ENCODE data around the gene SNTG2. TPM values are rescaled to one million over a fixed set of nuclear protein-coding genes. Genes with fewer than 3 reads are reported as not detected.

SNTG2 gene
- total RNA-seq, 4 donors from 2014 or later: 0.99 to 3.9 (median 2.3) TPM

GRCh38 chr2:926259-926793 lies 24.3 kb upstream of the SNTG2 start:
- Histone ChIP-seq H3K36me3 (no peaks in the 10 kb centered on the region), H3K4me3 (no peak overlapping the region), H3K27ac (no peak overlapping the region), H3K27me3 (no peaks in the 10 kb centered on the region), H3K9me3 (no peaks in the 10 kb centered on the region), H3K4me1 (no peaks in the 10 kb centered on the region)
- TF ChIP-seq POLR2A (IDR thresholded peaks at IDR 0.05) (no peak), CTCF (IDR thresholded peaks at IDR 0.05) (no peak)
- no peak for DNase-seq (ENCODE audit: low spot score in 2 of 2)
- WGBS: 87% methylated on average over 12 of the region's 12 CpGs

DNA sequence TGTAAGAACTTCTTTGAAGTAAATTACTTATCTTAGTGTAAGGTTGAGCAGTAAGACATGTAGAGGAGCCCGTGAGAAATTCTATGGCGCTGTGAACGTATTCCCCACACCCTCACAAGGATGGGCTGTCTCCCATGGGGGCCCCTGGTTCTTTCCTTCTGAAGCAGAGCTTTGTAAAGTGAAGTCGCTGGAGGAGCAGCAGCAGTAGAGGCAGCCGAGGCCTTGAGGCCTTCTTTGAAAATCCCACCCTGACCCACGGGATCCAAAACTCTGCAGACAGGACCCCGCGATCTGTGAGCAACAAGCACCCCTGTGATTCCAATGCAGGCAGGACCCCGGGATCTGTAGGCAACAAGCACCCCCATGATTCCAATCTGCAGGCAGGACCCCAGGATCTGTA lies 23.8 kb upstream of the SNTG2 start:
- DNase-seq (ENCODE audit: low spot score in 2 of 2): no peak
- no peaks in the 10 kb centered on the region for H3K36me3 ChIP-seq
- H3K4me1 ChIP-seq: no peaks in the 10 kb centered on the region
- no peak overlapping the region for H3K27ac ChIP-seq
- 91% methylated on average over 9 of the region's 9 CpGs for WGBS
- H3K9me3 ChIP-seq: no peaks in the 10 kb centered on the region
- H3K27me3 ChIP-seq: no peaks in the 10 kb centered on the region
- TF ChIP-seq EP300 (IDR thresholded peaks at IDR 0.05) (no peak), POLR2AphosphoS5 (IDR thresholded peaks at IDR 0.05) (no peak), POLR2A (IDR thresholded peaks at IDR 0.05) (no peak), CTCF (IDR thresholded peaks at IDR 0.05) (no peak)
- H3K4me3 ChIP-seq: no peak overlapping the region

GRCh38 chr2:929011-929735 lies 21.5 kb upstream of the SNTG2 start:
- Histone ChIP-seq H3K4me1 (no peaks in the 10 kb centered on the region), H3K36me3 (no peaks in the 10 kb centered on the region), H3K27me3 (peaks cover 2% of the 10 kb centered on the region), H3K27ac (no peak overlapping the region), H3K4me3 (no peak overlapping the region), H3K9me3 (no peaks in the 10 kb centered on the region)
- DNase-seq (ENCODE audit: low spot score in 2 of 2): no peak
- TF ChIP-seq POLR2A (IDR thresholded peaks at IDR 0.05): no peak
- no peak for TF ChIP-seq EP300 (IDR thresholded peaks at IDR 0.05)
- TF ChIP-seq POLR2AphosphoS5 (IDR thresholded peaks at IDR 0.05): no peak
- no peak for TF ChIP-seq CTCF (IDR thresholded peaks at IDR 0.05)
- WGBS: 54% methylated on average over 10 of the region's 16 CpGs

DNA sequence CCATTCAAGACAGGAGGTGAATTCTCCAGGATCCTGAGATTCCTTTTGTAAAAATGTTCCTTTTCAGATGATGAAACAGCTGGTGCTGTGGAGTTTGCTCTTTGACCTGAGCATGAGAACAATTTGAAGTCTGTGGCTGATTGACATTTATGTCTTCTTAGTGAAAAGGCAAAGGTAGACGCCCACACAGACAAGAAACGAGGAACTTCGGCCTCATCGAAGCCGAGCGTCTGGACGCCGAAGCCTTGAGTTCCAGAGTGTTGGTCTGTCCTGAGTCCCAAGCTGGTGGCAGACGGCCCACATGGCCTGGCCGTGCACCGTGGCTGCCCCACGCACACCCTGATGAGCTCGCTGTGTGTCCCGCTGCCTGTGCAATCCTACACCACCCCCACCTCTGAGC lies 20.7 kb upstream of the SNTG2 start:
- Histone ChIP-seq H3K36me3 (no peaks in the 10 kb centered on the region), H3K4me3 (no peak overlapping the region), H3K27ac (no peak overlapping the region), H3K27me3 (peaks cover 2% of the 10 kb centered on the region), H3K9me3 (no peaks in the 10 kb centered on the region), H3K4me1 (no peaks in the 10 kb centered on the region)
- WGBS: 93% methylated on average over 14 of the region's 14 CpGs
- no peak for TF ChIP-seq CTCF (IDR thresholded peaks at IDR 0.05)
- no peak for TF ChIP-seq POLR2A (IDR thresholded peaks at IDR 0.05)
- no peak for TF ChIP-seq EP300 (IDR thresholded peaks at IDR 0.05)
- no peak for TF ChIP-seq POLR2AphosphoS5 (IDR thresholded peaks at IDR 0.05)
- no peak for DNase-seq (ENCODE audit: low spot score in 2 of 2)

GRCh38 chr2:930935-931334 lies 19.7 kb upstream of the SNTG2 start:
- TF ChIP-seq POLR2AphosphoS5 (IDR thresholded peaks at IDR 0.05) (no peak), EP300 (IDR thresholded peaks at IDR 0.05) (no peak), POLR2A (IDR thresholded peaks at IDR 0.05) (no peak), CTCF (IDR thresholded peaks at IDR 0.05) (no peak)
- no peak overlapping the region for H3K27ac ChIP-seq
- no peaks in the 10 kb centered on the region for H3K4me1 ChIP-seq
- peaks cover 2% of the 10 kb centered on the region for H3K27me3 ChIP-seq
- 91% methylated on average over 4 of the region's 4 CpGs for WGBS
- no peaks in the 10 kb centered on the region for H3K9me3 ChIP-seq
- no peak overlapping the region for H3K4me3 ChIP-seq
- DNase-seq (ENCODE audit: low spot score in 2 of 2): no peak
- H3K36me3 ChIP-seq: no peaks in the 10 kb centered on the region
